GM19468 (cell line): ENCODE measurements around the gene MLXIP.
"Not testable (repeated sequence)": the region's sequence is repeated elsewhere in the genome, so short reads cannot be mapped to it uniquely, and the experiment has no call there.

Experiments
- ATAC-seq: cut with Tn5 transposase; IDR thresholded peaks from one replicate; pipeline ENCODE4 v1.9.1; 2021; ENCODE audit warnings: mild to moderate bottlenecking, moderate library complexity, moderate number of reproducible peaks; ENCODE audit not compliant: unreplicated experiment; ENCODE audit errors: extremely low read depth

Gene MLXIP

GRCh38 chr12:122094137-122094734, 15.7 kb downstream of the MLXIP start:
- ATAC-seq, result no peak

GRCh38 chr12:122094735-122095631, 16.4 kb downstream of the MLXIP start:
- no peak for ATAC-seq

GRCh38 chr12:122096014-122096413, 17.5 kb downstream of the MLXIP start:
- no peak for ATAC-seq

GRCh38 chr12:122096591-122097149, 18.1 kb downstream of the MLXIP start:
- ATAC-seq, result no peak

GRCh38 chr12:122097584-122097926, 19.0 kb downstream of the MLXIP start:
- no peak for ATAC-seq

- no peak for ATAC-seq
Observed at GRCh38 chr12:122097927-122098756, 19.6 kb downstream of the MLXIP start.

GRCh38 chr12:122099280-122099749, 20.8 kb downstream of the MLXIP start:
- no peak for ATAC-seq

- no peak for ATAC-seq
Observed at GRCh38 chr12:122099856-122100255, 21.3 kb downstream of the MLXIP start.

- no peak for ATAC-seq
Observed at GRCh38 chr12:122100568-122100967, 22.0 kb downstream of the MLXIP start.

GRCh38 chr12:122102331-122102730, 23.8 kb downstream of the MLXIP start:
- no peak for ATAC-seq

- no peak for ATAC-seq
Observed at GRCh38 chr12:122104844-122105243, 26.3 kb downstream of the MLXIP start.

GRCh38 chr12:122105496-122105895, 26.9 kb downstream of the MLXIP start:
- ATAC-seq, result not testable (repeated sequence)

- ATAC-seq, result no peak
Observed at GRCh38 chr12:122106843-122107242, 28.3 kb downstream of the MLXIP start.

GRCh38 chr12:122107261-122107660, 28.7 kb downstream of the MLXIP start:
- ATAC-seq, result no peak

- no peak for ATAC-seq
Observed at GRCh38 chr12:122111089-122111641, 32.6 kb downstream of the MLXIP start.

GRCh38 chr12:122116707-122117535, 38.4 kb downstream of the MLXIP start:
- ATAC-seq, result no peak

- ATAC-seq, result no peak
Observed at GRCh38 chr12:122117979-122118378, 39.4 kb downstream of the MLXIP start.

GRCh38 chr12:122121341-122121740, 42.8 kb downstream of the MLXIP start:
- not testable (repeated sequence) for ATAC-seq

- no peak for ATAC-seq
Observed at GRCh38 chr12:122121745-122122144, 43.2 kb downstream of the MLXIP start.
